ENCODE data around the gene NOG.

The NOG gene

GRCh38 chr17:56594320-56595107, 1.0 kb downstream of the NOG start:
- H3K9ac ChIP-seq (ENCODE audit: low read length): peak overlapping the region; percentile 65
- no peak overlapping the region for H3K4ac ChIP-seq (ENCODE audit: low read depth, low read length)
- no peaks in the 10 kb centered on the region for H3K79me1 ChIP-seq (ENCODE audit: low read length)
- no peak overlapping the region for H2AK5ac ChIP-seq (ENCODE audit: low read length)
- H2BK15ac ChIP-seq (replicated peaks; ENCODE audit: low read depth): no peak overlapping the region
- no CpG with 5 or more reads among the region's 61 CpGs for WGBS (ENCODE audit: extremely low coverage, insufficient coverage, low lambda C conversion rate)
- H3K27me3 ChIP-seq (ENCODE audit: insufficient read depth, low read length, poor library complexity): no peaks in the 10 kb centered on the region
- no peaks in the 10 kb centered on the region for H3K79me2 ChIP-seq (ENCODE audit: control insufficient read depth, insufficient read depth, low read length)
- peak overlapping the region; percentile 82 for H3K56ac ChIP-seq (ENCODE audit: low read length)
- peak overlapping the region; percentile 13 for H3K18ac ChIP-seq (ENCODE audit: low read length)
- H3K27ac ChIP-seq (ENCODE audit: low read depth, low read length): no peak overlapping the region
- H3K36me3 ChIP-seq (ENCODE audit: control insufficient read depth, insufficient read depth, low read length): no peaks in the 10 kb centered on the region
- no peak overlapping the region for H3K23ac ChIP-seq (ENCODE audit: low read length)
- no peak overlapping the region for H4K8ac ChIP-seq (ENCODE audit: low read depth, low read length)
- H2BK5ac ChIP-seq (ENCODE audit: low read length): no peak overlapping the region
- no peaks in the 10 kb centered on the region for H3K4me1 ChIP-seq (ENCODE audit: control insufficient read depth, low read depth, low read length)
- no peak overlapping the region for H4K5ac ChIP-seq (ENCODE audit: low read length)
- H3K4me3 ChIP-seq (ENCODE audit: low read length): peak overlapping the region; percentile 17
- no peak overlapping the region for H2BK120ac ChIP-seq (ENCODE audit: low read depth, low read length)
- H3K4me2 ChIP-seq (ENCODE audit: low read length): peak overlapping the region; percentile 51
- peak; percentile 76 for DNase-seq

GRCh38 chr17:56595108-56595418, 1.6 kb downstream of the NOG start:
- WGBS (ENCODE audit: extremely low coverage, insufficient coverage, low lambda C conversion rate): no CpG with 5 or more reads among the region's 7 CpGs
- H4K8ac ChIP-seq (ENCODE audit: low read depth, low read length): no peak overlapping the region
- no peaks in the 10 kb centered on the region for H3K36me3 ChIP-seq (ENCODE audit: control insufficient read depth, insufficient read depth, low read length)
- no peaks in the 10 kb centered on the region for H3K79me1 ChIP-seq (ENCODE audit: low read length)
- H3K18ac ChIP-seq (ENCODE audit: low read length): no peak overlapping the region
- H3K4me1 ChIP-seq (ENCODE audit: control insufficient read depth, low read depth, low read length): no peaks in the 10 kb centered on the region
- H3K27ac ChIP-seq (ENCODE audit: low read depth, low read length): no peak overlapping the region
- no peak overlapping the region for H3K23ac ChIP-seq (ENCODE audit: low read length)
- no peak overlapping the region for H3K4me2 ChIP-seq (ENCODE audit: low read length)
- H3K9ac ChIP-seq (ENCODE audit: low read length): no peak overlapping the region
- no peak overlapping the region for H2BK15ac ChIP-seq (replicated peaks; ENCODE audit: low read depth)
- DNase-seq: no peak
- no peak overlapping the region for H3K4me3 ChIP-seq (ENCODE audit: low read length)
- no peak overlapping the region for H2BK120ac ChIP-seq (ENCODE audit: low read depth, low read length)
- H3K56ac ChIP-seq (ENCODE audit: low read length): no peak overlapping the region
- H2BK5ac ChIP-seq (ENCODE audit: low read length): no peak overlapping the region
- H4K5ac ChIP-seq (ENCODE audit: low read length): no peak overlapping the region
- H3K79me2 ChIP-seq (ENCODE audit: control insufficient read depth, insufficient read depth, low read length): no peaks in the 10 kb centered on the region
- no peaks in the 10 kb centered on the region for H3K27me3 ChIP-seq (ENCODE audit: insufficient read depth, low read length, poor library complexity)
- no peak overlapping the region for H3K4ac ChIP-seq (ENCODE audit: low read depth, low read length)
- no peak overlapping the region for H2AK5ac ChIP-seq (ENCODE audit: low read length)

- H3K23ac ChIP-seq (ENCODE audit: low read length): no peak overlapping the region
- H2BK15ac ChIP-seq (replicated peaks; ENCODE audit: low read depth): no peak overlapping the region
- H3K9ac ChIP-seq (ENCODE audit: low read length): peak overlapping the region; percentile 62
- no peaks in the 10 kb centered on the region for H3K36me3 ChIP-seq (ENCODE audit: control insufficient read depth, insufficient read depth, low read length)
- H3K79me2 ChIP-seq (ENCODE audit: control insufficient read depth, insufficient read depth, low read length): no peaks in the 10 kb centered on the region
- peak overlapping the region; percentile 85 for H3K4me2 ChIP-seq (ENCODE audit: low read length)
- H3K4me3 ChIP-seq (ENCODE audit: low read length): peak overlapping the region; percentile 32
- H3K4ac ChIP-seq (ENCODE audit: low read depth, low read length): no peak overlapping the region
- peak overlapping the region; percentile 73 for H3K18ac ChIP-seq (ENCODE audit: low read length)
- H3K27me3 ChIP-seq (ENCODE audit: insufficient read depth, low read length, poor library complexity): no peaks in the 10 kb centered on the region
- peak overlapping the region; percentile 23 for H2BK120ac ChIP-seq (ENCODE audit: low read depth, low read length)
- peak overlapping the region; percentile 76 for H3K56ac ChIP-seq (ENCODE audit: low read length)
- H4K5ac ChIP-seq (ENCODE audit: low read length): no peak overlapping the region
- no peaks in the 10 kb centered on the region for H3K4me1 ChIP-seq (ENCODE audit: control insufficient read depth, low read depth, low read length)
- no peak overlapping the region for H2AK5ac ChIP-seq (ENCODE audit: low read length)
- no peak overlapping the region for H3K27ac ChIP-seq (ENCODE audit: low read depth, low read length)
- no peaks in the 10 kb centered on the region for H3K79me1 ChIP-seq (ENCODE audit: low read length)
- no peak overlapping the region for H4K8ac ChIP-seq (ENCODE audit: low read depth, low read length)
- no peak overlapping the region for H2BK5ac ChIP-seq (ENCODE audit: low read length)
- no CpG with 5 or more reads among the region's 43 CpGs for WGBS (ENCODE audit: extremely low coverage, insufficient coverage, low lambda C conversion rate)
- DNase-seq: peak; percentile 94
Measured at GRCh38 chr17:56595831-56596690, 2.6 kb downstream of the NOG start.

GRCh38 chr17:56596691-56597494, 3.4 kb downstream of the NOG start:
- H3K23ac ChIP-seq (ENCODE audit: low read length): no peak overlapping the region
- H2BK120ac ChIP-seq (ENCODE audit: low read depth, low read length): no peak overlapping the region
- DNase-seq: no peak
- no peak overlapping the region for H3K4me3 ChIP-seq (ENCODE audit: low read length)
- H3K36me3 ChIP-seq (ENCODE audit: control insufficient read depth, insufficient read depth, low read length): no peaks in the 10 kb centered on the region
- no peak overlapping the region for H4K5ac ChIP-seq (ENCODE audit: low read length)
- no peaks in the 10 kb centered on the region for H3K27me3 ChIP-seq (ENCODE audit: insufficient read depth, low read length, poor library complexity)
- peak overlapping the region; percentile 42 for H3K4me2 ChIP-seq (ENCODE audit: low read length)
- H3K9ac ChIP-seq (ENCODE audit: low read length): peak overlapping the region; percentile 26
- no peak overlapping the region for H2BK5ac ChIP-seq (ENCODE audit: low read length)
- H3K4me1 ChIP-seq (ENCODE audit: control insufficient read depth, low read depth, low read length): no peaks in the 10 kb centered on the region
- no peak overlapping the region for H3K4ac ChIP-seq (ENCODE audit: low read depth, low read length)
- H3K56ac ChIP-seq (ENCODE audit: low read length): peak overlapping the region; percentile 17
- no peaks in the 10 kb centered on the region for H3K79me1 ChIP-seq (ENCODE audit: low read length)
- H3K27ac ChIP-seq (ENCODE audit: low read depth, low read length): no peak overlapping the region
- H3K79me2 ChIP-seq (ENCODE audit: control insufficient read depth, insufficient read depth, low read length): no peaks in the 10 kb centered on the region
- peak overlapping the region; percentile 73 for H3K18ac ChIP-seq (ENCODE audit: low read length)
- H2AK5ac ChIP-seq (ENCODE audit: low read length): no peak overlapping the region
- no peak overlapping the region for H2BK15ac ChIP-seq (replicated peaks; ENCODE audit: low read depth)
- H4K8ac ChIP-seq (ENCODE audit: low read depth, low read length): no peak overlapping the region
- no CpG with 5 or more reads among the region's 40 CpGs for WGBS (ENCODE audit: extremely low coverage, insufficient coverage, low lambda C conversion rate)

GRCh38 chr17:56597495-56597990, 4.0 kb downstream of the NOG start:
- H3K27me3 ChIP-seq (ENCODE audit: insufficient read depth, low read length, poor library complexity): no peaks in the 10 kb centered on the region
- H3K9ac ChIP-seq (ENCODE audit: low read length): peak overlapping the region; percentile 48
- WGBS (ENCODE audit: extremely low coverage, insufficient coverage, low lambda C conversion rate): no CpG with 5 or more reads among the region's 41 CpGs
- peak overlapping the region; percentile 50 for H3K56ac ChIP-seq (ENCODE audit: low read length)
- no peak overlapping the region for H3K4me3 ChIP-seq (ENCODE audit: low read length)
- no peak overlapping the region for H4K5ac ChIP-seq (ENCODE audit: low read length)
- H3K36me3 ChIP-seq (ENCODE audit: control insufficient read depth, insufficient read depth, low read length): no peaks in the 10 kb centered on the region
- H3K4ac ChIP-seq (ENCODE audit: low read depth, low read length): no peak overlapping the region
- H2AK5ac ChIP-seq (ENCODE audit: low read length): no peak overlapping the region
- no peak overlapping the region for H2BK15ac ChIP-seq (replicated peaks; ENCODE audit: low read depth)
- H3K18ac ChIP-seq (ENCODE audit: low read length): peak overlapping the region; percentile 19
- H3K79me1 ChIP-seq (ENCODE audit: low read length): no peaks in the 10 kb centered on the region
- no peak overlapping the region for H3K23ac ChIP-seq (ENCODE audit: low read length)
- H2BK5ac ChIP-seq (ENCODE audit: low read length): no peak overlapping the region
- no peak overlapping the region for H4K8ac ChIP-seq (ENCODE audit: low read depth, low read length)
- H3K4me1 ChIP-seq (ENCODE audit: control insufficient read depth, low read depth, low read length): no peaks in the 10 kb centered on the region
- DNase-seq: peak; percentile 82
- H2BK120ac ChIP-seq (ENCODE audit: low read depth, low read length): no peak overlapping the region
- H3K79me2 ChIP-seq (ENCODE audit: control insufficient read depth, insufficient read depth, low read length): no peaks in the 10 kb centered on the region
- H3K4me2 ChIP-seq (ENCODE audit: low read length): peak overlapping the region; percentile 42
- no peak overlapping the region for H3K27ac ChIP-seq (ENCODE audit: low read depth, low read length)

Measured in mesendoderm (in vitro differentiated cells).